GM23248 (cell line): ENCODE results near the gene ZNF592. TPM values are rescaled to one million over a fixed set of nuclear protein-coding genes. Genes with fewer than 3 reads are reported as not detected.

Experiments
- DNase-seq: peaks from one replicate; pipeline ENCODE4 v3.0.0-alpha.2; 2015
- H2AFZ ChIP-seq: fragments of 200-600 bp; sonication (generic); 2 replicates; pipeline ENCODE4 v1.6.1; 2016; ENCODE audit warnings: antibody characterized with exemption
- H3F3A ChIP-seq: fragments of 200-600 bp; sonication (generic); 2 replicates; pipeline ENCODE4 v1.6.1; 2016; ENCODE audit warnings: mild to moderate bottlenecking, antibody characterized with exemption, mixed run types; ENCODE audit not compliant: insufficient read depth
- H3K27ac ChIP-seq: fragments of 200-600 bp; sonication (generic); 2 replicates; pipeline ENCODE4 v1.5.1; 2016; ENCODE audit warnings: mild to moderate bottlenecking
- H3K27me3 ChIP-seq: fragments of 200-600 bp; sonication (generic); replicated peaks from 2 replicates; pipeline ENCODE4 v1.6.1; 2016; ENCODE audit warnings: mild to moderate bottlenecking; ENCODE audit not compliant: insufficient read depth
- H3K36me3 ChIP-seq: fragments of 200-600 bp; sonication (generic); 2 replicates; pipeline ENCODE4 v1.6.1; 2016; ENCODE audit warnings: low read depth, mild to moderate bottlenecking
- H3K4me1 ChIP-seq: fragments of 200-600 bp; sonication (generic); 2 replicates; pipeline ENCODE4 v1.6.1; 2016; ENCODE audit warnings: mild to moderate bottlenecking; ENCODE audit not compliant: insufficient read depth
- H3K4me2 ChIP-seq: fragments of 200-600 bp; sonication (generic); one replicate; pipeline ENCODE4 v1.6.1; 2016; ENCODE audit warnings: mild to moderate bottlenecking; ENCODE audit not compliant: unreplicated experiment
- H3K4me3 ChIP-seq: fragments of 200-600 bp; sonication (generic); 2 replicates; pipeline ENCODE4 v1.5.1; 2016; ENCODE audit warnings: mild to moderate bottlenecking
- H3K79me2 ChIP-seq: fragments of 200-600 bp; sonication (generic); 2 replicates; pipeline ENCODE4 v1.6.1; 2016; ENCODE audit warnings: mild to moderate bottlenecking; ENCODE audit not compliant: insufficient read depth
- H3K9ac ChIP-seq: fragments of 200-600 bp; sonication (generic); 2 replicates; pipeline ENCODE4 v1.6.1; 2016; ENCODE audit warnings: mild to moderate bottlenecking
- H3K9me2 ChIP-seq: fragments of 200-600 bp; sonication (generic); 2 replicates; pipeline ENCODE4 v1.6.1; 2016; ENCODE audit warnings: mixed run types, mild to moderate bottlenecking, moderate library complexity; ENCODE audit not compliant: insufficient read depth
- H3K9me3 ChIP-seq: fragments of 200-600 bp; sonication (generic); one replicate; pipeline ENCODE4 v1.6.1; 2017; ENCODE audit warnings: low read depth
- H4K20me1 ChIP-seq: fragments of 200-600 bp; sonication (generic); 2 replicates; pipeline ENCODE4 v1.6.0; 2016; ENCODE audit not compliant: insufficient read depth
- EZH2 ChIP-seq: fragments of 200-600 bp; sonication (generic); IDR thresholded peaks from 2 replicates; pipeline ENCODE4 v1.6.1; 2018; ENCODE audit warnings: antibody characterized with exemption, mild to moderate bottlenecking; ENCODE audit not compliant: insufficient read depth, poor library complexity, severe bottlenecking
- EZH2phosphoT487 ChIP-seq: fragments of 200-600 bp; sonication (generic); IDR thresholded peaks from 2 replicates; pipeline ENCODE4 v1.6.1; 2018; ENCODE audit warnings: antibody characterized with exemption, moderate library complexity, mild to moderate bottlenecking, low read depth; ENCODE audit not compliant: insufficient read depth
- WGBS, 2 experiments: methylation state at CpG; one replicate each; pipeline ENCODE4 v1.1.6; 2015 to 2017; ENCODE audit warnings: low lambda C conversion rate in 2 of 2, low coverage in 1 of 2; ENCODE audit errors: missing lambda C conversion rate in 2 of 2; 5-methylcytosine and 5-hydroxymethylcytosine counted together
- in situ Hi-C: fragments of 300-500 bp; cut with MboI; formaldehyde crosslinking; loops from 2 replicates; pipeline ENCODE4 v1.15.0; 2020
- polyA plus RNA-seq: library from polyadenylated mRNA; unstranded; fragments of >200 nt; fragmentation: Nextera tagmentation; extraction: Ambion mirVana; gene quantifications from 2 replicates; pipeline ENCODE4 v1.2.1, GENCODE V29; 2016
- total RNA-seq: library from RNA; depleted of rRNA; stranded (reverse); fragments of >200 nt; shearing (Covaris generic); gene quantifications from 2 replicates; pipeline ENCODE4 v1.2.3, GENCODE V29; 2014

The ZNF592 gene
- total and polyA plus RNA-seq, 2 experiments from 2014 or later: 7.4 to 9.8 TPM

- H4K20me1 ChIP-seq: no peaks in the 10 kb centered on the region
- H3K27me3 ChIP-seq: no peaks in the 10 kb centered on the region
- no peaks in the 10 kb centered on the region for H3F3A ChIP-seq
- no peak overlapping the region for H3K4me2 ChIP-seq
- H3K79me2 ChIP-seq: peaks cover 99% of the 10 kb centered on the region
- H2AFZ ChIP-seq: no peak overlapping the region
- no peaks in the 10 kb centered on the region for H3K4me1 ChIP-seq
- no peaks in the 10 kb centered on the region for H3K9me3 ChIP-seq
- 0 out of 2 replicates have a peak, but pooled peaks cover 4% of the 10 kb centered on the region for H3K36me3 ChIP-seq
- in situ Hi-C loops: no loop called here
- no peaks in the 10 kb centered on the region for H3K9me2 ChIP-seq
- WGBS, 2 experiments: 73 to 83% methylated on average over 5 of the region's 5 CpGs
- H3K27ac ChIP-seq: no peak overlapping the region
- no peak for TF ChIP-seq EZH2phosphoT487
- no peak for TF ChIP-seq EZH2
- H3K9ac ChIP-seq: no peak overlapping the region
- H3K4me3 ChIP-seq: no peak overlapping the region
- DNase-seq: no peak
Observed at GRCh38 chr15:84785053-84785452, 36.7 kb downstream of the ZNF592 start.

GRCh38 chr15:84788500-84788899 lies 40.1 kb downstream of the ZNF592 start:
- Histone ChIP-seq H3K4me3 (no peak overlapping the region), H3K4me1 (no peaks in the 10 kb centered on the region), H3K4me2 (no peak overlapping the region), H4K20me1 (no peaks in the 10 kb centered on the region), H3K79me2 (peaks cover 99% of the 10 kb centered on the region), H3K9ac (no peak overlapping the region), H2AFZ (no peak overlapping the region), H3K9me3 (no peaks in the 10 kb centered on the region), H3F3A (0 out of 2 replicates have a peak, but pooled peaks cover 11% of the 10 kb centered on the region), H3K36me3 (0 out of 2 replicates have a peak, but pooled peaks cover 9% of the 10 kb centered on the region), H3K27me3 (no peaks in the 10 kb centered on the region), H3K27ac (no peak overlapping the region), H3K9me2 (no peaks in the 10 kb centered on the region)
- no peak for TF ChIP-seq EZH2phosphoT487
- no peak for TF ChIP-seq EZH2
- 60 to 61% methylated on average over 2 of the region's 2 CpGs for whole genome bisulfite sequencing, 2 experiments
- DNase-seq: no peak
- in situ Hi-C loops: no loop called here

GRCh38 chr15:84789762-84790161 lies 41.4 kb downstream of the ZNF592 start:
- no peak overlapping the region for H3K4me3 ChIP-seq
- H3K4me2 ChIP-seq: no peak overlapping the region
- no peak for DNase-seq
- peaks cover 99% of the 10 kb centered on the region for H3K79me2 ChIP-seq
- no peaks in the 10 kb centered on the region for H3K27me3 ChIP-seq
- H2AFZ ChIP-seq: no peak overlapping the region
- in situ Hi-C loops: no loop called here
- H3K9me3 ChIP-seq: no peaks in the 10 kb centered on the region
- 87 to 90% methylated on average over 5 of the region's 5 CpGs for WGBS, 2 experiments
- H3K4me1 ChIP-seq: no peaks in the 10 kb centered on the region
- no peaks in the 10 kb centered on the region for H3K9me2 ChIP-seq
- H3F3A ChIP-seq: 0 out of 2 replicates have a peak, but pooled peaks cover 11% of the 10 kb centered on the region
- no peak overlapping the region for H3K9ac ChIP-seq
- no peaks in the 10 kb centered on the region for H4K20me1 ChIP-seq
- TF ChIP-seq EZH2phosphoT487 (no peak), EZH2 (no peak)
- no peak overlapping the region for H3K27ac ChIP-seq
- H3K36me3 ChIP-seq: 0 out of 2 replicates have a peak, but pooled peaks cover 11% of the 10 kb centered on the region

- Histone ChIP-seq H3K9me2 (no peaks in the 10 kb centered on the region), H3K27me3 (no peaks in the 10 kb centered on the region), H2AFZ (no peak overlapping the region), H3K9me3 (no peaks in the 10 kb centered on the region), H3F3A (0 out of 2 replicates have a peak, but pooled peaks cover 11% of the 10 kb centered on the region), H3K9ac (no peak overlapping the region), H3K4me2 (no peak overlapping the region), H3K79me2 (peaks cover 97% of the 10 kb centered on the region), H4K20me1 (no peaks in the 10 kb centered on the region), H3K4me3 (no peak overlapping the region), H3K36me3 (0 out of 2 replicates have a peak, but pooled peaks cover 11% of the 10 kb centered on the region), H3K4me1 (no peaks in the 10 kb centered on the region), H3K27ac (no peak overlapping the region)
- TF ChIP-seq EZH2 (no peak), EZH2phosphoT487 (no peak)
- in situ Hi-C loops: no loop called here
- no peak for DNase-seq
- WGBS, 2 experiments: 97 to 100% methylated on average over 4 of the region's 4 CpGs
Observed at GRCh38 chr15:84790676-84791075, 42.3 kb downstream of the ZNF592 start.
